AG09309 (cell line): Measurements from ENCODE around the gene AAGAB.

Experiments used
- DNase-seq: peaks from one replicate; pipeline ENCODE4 v3.0.0-alpha.2; 2010; ENCODE audit warnings: low read depth
- H3K4me3 ChIP-seq: 2 replicates; pipeline ENCODE4 v1.5.1; 2011; ENCODE audit warnings: mild to moderate bottlenecking, low read depth, low read length, moderate library complexity; ENCODE audit not compliant: control insufficient read depth
- TF ChIP-seq, protein P1 (sequence below): IDR thresholded peaks from 2 replicates; pipeline ENCODE4 v1.5.1; 2011; ENCODE audit warnings: mild to moderate bottlenecking, low read depth, low read length, inconsistent platforms; ENCODE audit not compliant: insufficient read depth, control insufficient read depth; ENCODE audit errors: missing control alignments

The AAGAB gene

DNA sequence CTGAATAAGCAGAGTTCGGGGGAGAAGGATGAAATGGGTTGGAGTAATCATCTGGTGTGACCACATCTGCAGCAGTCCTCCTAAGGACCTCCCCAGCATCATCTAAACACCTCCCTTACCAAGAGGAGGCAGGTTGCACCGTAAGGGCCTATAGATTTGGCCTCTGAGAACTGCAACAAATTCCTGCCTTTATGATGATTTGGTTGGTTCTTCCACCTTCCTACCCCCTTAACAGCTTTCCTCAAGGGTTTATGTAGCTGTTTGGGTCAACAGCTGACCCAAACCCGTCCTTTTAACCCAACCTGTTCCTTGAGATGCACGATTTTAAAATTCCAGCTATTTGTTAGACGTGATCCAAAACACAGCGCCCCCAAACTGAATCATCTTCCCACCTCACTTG, 58.2 kb downstream of the AAGAB start:
- DNase-seq, result no peak
- TF ChIP-seq, protein P1, sequence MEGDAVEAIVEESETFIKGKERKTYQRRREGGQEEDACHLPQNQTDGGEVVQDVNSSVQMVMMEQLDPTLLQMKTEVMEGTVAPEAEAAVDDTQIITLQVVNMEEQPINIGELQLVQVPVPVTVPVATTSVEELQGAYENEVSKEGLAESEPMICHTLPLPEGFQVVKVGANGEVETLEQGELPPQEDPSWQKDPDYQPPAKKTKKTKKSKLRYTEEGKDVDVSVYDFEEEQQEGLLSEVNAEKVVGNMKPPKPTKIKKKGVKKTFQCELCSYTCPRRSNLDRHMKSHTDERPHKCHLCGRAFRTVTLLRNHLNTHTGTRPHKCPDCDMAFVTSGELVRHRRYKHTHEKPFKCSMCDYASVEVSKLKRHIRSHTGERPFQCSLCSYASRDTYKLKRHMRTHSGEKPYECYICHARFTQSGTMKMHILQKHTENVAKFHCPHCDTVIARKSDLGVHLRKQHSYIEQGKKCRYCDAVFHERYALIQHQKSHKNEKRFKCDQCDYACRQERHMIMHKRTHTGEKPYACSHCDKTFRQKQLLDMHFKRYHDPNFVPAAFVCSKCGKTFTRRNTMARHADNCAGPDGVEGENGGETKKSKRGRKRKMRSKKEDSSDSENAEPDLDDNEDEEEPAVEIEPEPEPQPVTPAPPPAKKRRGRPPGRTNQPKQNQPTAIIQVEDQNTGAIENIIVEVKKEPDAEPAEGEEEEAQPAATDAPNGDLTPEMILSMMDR, result no peak
- H3K4me3 ChIP-seq, result no peak overlapping the region

GRCh38 chr15:67195305-67195704, 59.2 kb downstream of the AAGAB start:
- H3K4me3 ChIP-seq, result no peak overlapping the region
- TF ChIP-seq, protein P1, result no peak
- no peak for DNase-seq

GRCh38 chr15:67194171-67195114, 60.0 kb downstream of the AAGAB start:
- TF ChIP-seq, protein P1, result no peak
- H3K4me3 ChIP-seq, result no peak overlapping the region
- DNase-seq, result no peak

DNA sequence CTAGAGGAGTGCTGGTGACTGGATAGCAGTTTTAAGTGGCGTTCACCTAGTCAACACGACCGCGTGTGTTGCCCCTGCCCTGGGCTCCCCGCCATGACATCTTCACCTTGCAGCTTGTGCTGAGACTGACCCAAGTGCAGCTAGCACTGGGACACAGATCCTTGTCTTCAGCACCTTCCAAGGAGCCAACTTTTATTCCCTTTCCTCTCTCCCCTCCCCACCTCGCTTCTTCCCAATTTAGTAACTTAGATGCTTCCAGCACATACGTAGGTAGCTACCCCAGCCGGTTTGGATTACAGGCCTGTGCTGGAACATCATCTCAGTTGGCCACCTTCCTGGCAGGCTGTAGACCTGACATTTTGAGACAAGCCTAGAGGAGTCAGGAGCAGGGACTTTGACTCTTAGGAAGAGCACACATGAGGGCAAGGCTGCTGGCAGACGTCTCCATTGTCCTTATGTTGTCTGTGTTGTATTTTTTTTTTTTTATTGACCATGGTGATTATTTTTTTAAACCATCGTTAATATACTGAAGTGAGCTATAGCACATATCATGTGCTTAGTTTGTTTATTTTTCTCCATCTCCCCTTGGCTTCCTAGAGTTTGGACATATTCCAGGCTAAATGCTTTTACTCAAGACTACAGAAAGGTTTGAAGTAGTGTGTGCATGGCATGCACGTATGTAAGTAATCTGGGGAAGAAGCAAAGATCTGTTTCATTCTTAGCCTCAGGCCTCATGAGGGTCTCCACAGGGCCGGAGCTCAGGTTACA, 61.1 kb downstream of the AAGAB start:
- TF ChIP-seq, protein P1, result no peak

GRCh38 chr15:67192185-67192820, 62.2 kb downstream of the AAGAB start:
- H3K4me3 ChIP-seq, result no peak overlapping the region
- TF ChIP-seq, protein P1, result no peak
- no peak for DNase-seq

More for the DNA sequence above, 61.1 kb downstream of the AAGAB start:
- H3K4me3 ChIP-seq, result no peak overlapping the region
- DNase-seq, result no peak

GRCh38 chr15:67190813-67191212, 63.6 kb downstream of the AAGAB start:
- no peak for DNase-seq
- no peak overlapping the region for H3K4me3 ChIP-seq
- TF ChIP-seq, protein P1, result no peak
